ENCODE data around the gene TRPC4AP. TPM values are rescaled to one million over a fixed set of nuclear protein-coding genes. Genes with fewer than 3 reads are reported as not detected.

The TRPC4AP gene
- total RNA-seq, 1 experiment from 2014 or later, result 79.0 TPM

DNA sequence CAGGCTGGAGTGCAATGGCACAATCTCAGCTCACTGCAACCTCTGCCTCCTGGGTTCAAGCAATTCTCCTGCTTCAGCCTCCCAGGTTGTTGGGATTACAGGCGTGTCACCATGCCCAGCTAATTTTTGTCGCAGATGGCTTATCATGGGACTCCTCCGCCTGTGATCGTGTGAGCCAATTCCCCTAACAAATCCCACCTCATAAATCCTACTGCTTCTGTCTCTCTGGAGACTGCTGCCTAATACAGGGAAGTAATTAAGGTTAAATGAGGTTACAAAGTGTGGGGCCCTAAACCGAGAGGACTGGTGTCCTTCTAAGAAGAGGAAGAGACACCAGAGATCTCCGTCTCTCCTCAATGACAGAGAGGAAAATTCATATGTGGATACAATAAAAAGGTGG is 52.0 kb downstream of the TRPC4AP start:
- TF ChIP-seq, protein P1, sequence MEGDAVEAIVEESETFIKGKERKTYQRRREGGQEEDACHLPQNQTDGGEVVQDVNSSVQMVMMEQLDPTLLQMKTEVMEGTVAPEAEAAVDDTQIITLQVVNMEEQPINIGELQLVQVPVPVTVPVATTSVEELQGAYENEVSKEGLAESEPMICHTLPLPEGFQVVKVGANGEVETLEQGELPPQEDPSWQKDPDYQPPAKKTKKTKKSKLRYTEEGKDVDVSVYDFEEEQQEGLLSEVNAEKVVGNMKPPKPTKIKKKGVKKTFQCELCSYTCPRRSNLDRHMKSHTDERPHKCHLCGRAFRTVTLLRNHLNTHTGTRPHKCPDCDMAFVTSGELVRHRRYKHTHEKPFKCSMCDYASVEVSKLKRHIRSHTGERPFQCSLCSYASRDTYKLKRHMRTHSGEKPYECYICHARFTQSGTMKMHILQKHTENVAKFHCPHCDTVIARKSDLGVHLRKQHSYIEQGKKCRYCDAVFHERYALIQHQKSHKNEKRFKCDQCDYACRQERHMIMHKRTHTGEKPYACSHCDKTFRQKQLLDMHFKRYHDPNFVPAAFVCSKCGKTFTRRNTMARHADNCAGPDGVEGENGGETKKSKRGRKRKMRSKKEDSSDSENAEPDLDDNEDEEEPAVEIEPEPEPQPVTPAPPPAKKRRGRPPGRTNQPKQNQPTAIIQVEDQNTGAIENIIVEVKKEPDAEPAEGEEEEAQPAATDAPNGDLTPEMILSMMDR (IDR thresholded peaks at IDR 0.05; ENCODE audit: unreplicated experiment), result no peak

DNA sequence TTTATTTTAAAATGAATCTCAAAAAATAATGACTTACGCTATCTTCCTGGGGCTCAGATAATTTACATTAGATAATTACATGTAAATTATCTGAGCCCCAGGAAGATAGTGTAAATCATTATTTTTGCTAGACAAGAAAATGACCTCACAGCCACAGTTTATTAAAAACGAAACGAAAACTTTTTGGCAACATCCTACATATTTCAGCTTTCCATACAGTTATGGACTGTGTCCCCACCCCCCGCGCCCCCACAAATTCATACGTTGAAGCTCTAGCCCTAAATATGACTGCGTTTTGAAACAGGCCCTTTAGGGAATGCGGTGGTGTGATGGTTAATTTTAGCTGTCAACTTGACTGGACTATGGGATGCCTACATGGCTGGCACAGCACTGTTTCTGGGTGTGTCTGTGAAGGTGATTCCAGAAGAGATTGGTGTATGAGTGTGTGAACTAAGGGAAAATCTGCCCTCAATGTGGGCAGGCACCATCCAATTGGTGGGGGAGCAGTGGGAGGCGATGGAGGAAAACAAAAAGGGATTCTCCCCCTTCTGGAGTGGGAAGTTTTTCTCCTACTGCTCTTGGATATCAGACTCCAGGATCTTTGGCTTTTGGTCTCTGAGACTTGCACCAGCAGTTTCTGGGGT is 52.6 kb downstream of the TRPC4AP start:
- H3K4me1 Mint-ChIP-seq (ENCODE audit: low read depth, unreplicated experiment), result peaks cover 25% of the 10 kb centered on the region
- H3K27ac Mint-ChIP-seq (ENCODE audit: unreplicated experiment), result peak overlapping the region; percentile 59
- intact Hi-C loops (cut with micrococcal nuclease; ENCODE audit: unreplicated experiment), result no loop called here
- DNase-seq, result no peak
- CTCF ChIA-PET, result interaction anchor here (0.7 to 1.8 kb wide), 4 partner anchors 17 to 78 kb away, joined by 3 to 16 read pairs (median 6); no protein-coding TSS in a partner anchor
- TF ChIP-seq, protein P1 (IDR thresholded peaks at IDR 0.05; ENCODE audit: unreplicated experiment), result no peak
- no peaks in the 10 kb centered on the region for H3K27me3 Mint-ChIP-seq (ENCODE audit: unreplicated experiment)
- no peaks in the 10 kb centered on the region for H3K9me3 Mint-ChIP-seq (ENCODE audit: low read depth, unreplicated experiment)
- peak overlapping the region; percentile 48 for H3K4me3 Mint-ChIP-seq (ENCODE audit: low read depth, unreplicated experiment)
- BruUV-seq (replicated peaks), result no TSS peak
- H3K36me3 Mint-ChIP-seq (ENCODE audit: insufficient read depth, unreplicated experiment), result peaks cover 30% of the 10 kb centered on the region

More for the DNA sequence above, 52.0 kb downstream of the TRPC4AP start:
- Mint-ChIP-seq H3K9me3 (ENCODE audit: low read depth, unreplicated experiment) (no peaks in the 10 kb centered on the region), H3K4me1 (ENCODE audit: low read depth, unreplicated experiment) (peaks cover 25% of the 10 kb centered on the region), H3K27ac (ENCODE audit: unreplicated experiment) (peak overlapping the region; percentile 28), H3K4me3 (ENCODE audit: low read depth, unreplicated experiment) (no peak overlapping the region), H3K27me3 (ENCODE audit: unreplicated experiment) (no peaks in the 10 kb centered on the region), H3K36me3 (ENCODE audit: insufficient read depth, unreplicated experiment) (peaks cover 31% of the 10 kb centered on the region)
- CTCF ChIA-PET, result interaction anchor here (1.8 kb wide), 1 partner anchor 55 kb away, joined by 16 read pairs; no protein-coding TSS in a partner anchor
- intact Hi-C loops (cut with micrococcal nuclease; ENCODE audit: unreplicated experiment), result no loop called here
- no peak for DNase-seq
- no TSS peak for BruUV-seq (replicated peaks)

DNA sequence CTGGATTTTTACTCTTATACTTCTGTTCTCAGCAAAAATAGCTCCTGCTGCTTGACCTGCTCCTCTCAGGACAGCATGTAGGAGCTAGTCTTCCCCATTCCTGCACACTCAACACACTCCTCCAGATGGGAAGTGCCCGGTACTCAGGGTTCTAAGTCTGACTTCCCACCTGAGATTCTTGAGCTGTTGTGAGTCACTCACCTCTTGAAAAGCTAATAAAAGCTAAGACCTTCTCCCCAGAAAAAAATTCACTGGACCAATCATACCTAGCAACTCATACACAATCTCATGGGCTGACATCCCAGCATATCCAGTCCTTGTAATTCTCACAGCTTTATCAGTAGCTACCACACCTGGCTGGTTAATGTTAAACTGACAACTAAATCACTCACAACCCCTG is 53.5 kb downstream of the TRPC4AP start:
- no TSS peak for BruUV-seq (replicated peaks)
- CTCF ChIA-PET, result interaction anchor here (0.5 to 1.8 kb wide), 14 partner anchors 13 to 403 kb away, joined by 3 to 16 read pairs (median 4); partner anchors contain the start of gene ACSS2
- peak overlapping the region; percentile 59 for H3K27ac Mint-ChIP-seq (ENCODE audit: unreplicated experiment)

DNA sequence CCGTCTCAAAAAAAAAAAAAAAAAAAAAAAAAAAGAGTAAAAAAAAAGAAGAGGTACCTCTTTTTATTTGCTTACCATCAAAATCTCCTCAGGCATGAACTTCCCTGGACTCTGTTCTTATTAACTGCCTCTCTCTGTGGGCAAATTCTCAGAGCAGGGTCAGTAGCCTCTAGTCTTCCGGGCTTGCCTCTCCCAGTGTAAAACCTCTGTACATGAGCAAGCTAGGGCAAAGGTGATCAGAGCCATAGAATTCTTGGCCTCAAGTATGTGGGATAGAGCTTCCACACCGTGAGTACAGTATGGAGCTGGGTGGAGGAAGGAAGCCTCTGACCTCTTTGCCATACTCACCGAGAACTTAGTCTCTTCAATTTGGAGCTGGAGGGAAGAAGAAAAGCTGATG is 58.5 kb downstream of the TRPC4AP start:
- H3K36me3 Mint-ChIP-seq (ENCODE audit: insufficient read depth, unreplicated experiment), result peaks cover 41% of the 10 kb centered on the region
- no peak overlapping the region for H3K4me3 Mint-ChIP-seq (ENCODE audit: low read depth, unreplicated experiment)
- intact Hi-C loops (cut with micrococcal nuclease; ENCODE audit: unreplicated experiment), result no loop called here
- no peak for DNase-seq
- no peak overlapping the region for H3K27ac Mint-ChIP-seq (ENCODE audit: unreplicated experiment)
- H3K9me3 Mint-ChIP-seq (ENCODE audit: low read depth, unreplicated experiment), result no peaks in the 10 kb centered on the region
- TF ChIP-seq, protein P1 (IDR thresholded peaks at IDR 0.05; ENCODE audit: unreplicated experiment), result no peak
- CTCF ChIA-PET, result interaction anchor here (0.6 kb wide), 1 partner anchor 154 kb away, joined by 12 read pairs; no protein-coding TSS in a partner anchor
- H3K27me3 Mint-ChIP-seq (ENCODE audit: unreplicated experiment), result no peaks in the 10 kb centered on the region
- no TSS peak for BruUV-seq (replicated peaks)
- peaks cover 5% of the 10 kb centered on the region for H3K4me1 Mint-ChIP-seq (ENCODE audit: low read depth, unreplicated experiment)

More for the DNA sequence above, 53.5 kb downstream of the TRPC4AP start:
- Mint-ChIP-seq H3K9me3 (ENCODE audit: low read depth, unreplicated experiment) (no peaks in the 10 kb centered on the region), H3K36me3 (ENCODE audit: insufficient read depth, unreplicated experiment) (peaks cover 27% of the 10 kb centered on the region), H3K4me1 (ENCODE audit: low read depth, unreplicated experiment) (peaks cover 25% of the 10 kb centered on the region), H3K27me3 (ENCODE audit: unreplicated experiment) (no peaks in the 10 kb centered on the region), H3K4me3 (ENCODE audit: low read depth, unreplicated experiment) (peak overlapping the region; percentile 48)
- DNase-seq, result peak; percentile 63
- intact Hi-C loops (cut with micrococcal nuclease; ENCODE audit: unreplicated experiment), result no loop called here
- TF ChIP-seq, protein P1 (IDR thresholded peaks at IDR 0.05; ENCODE audit: unreplicated experiment), result no peak
